ENCODE data around the gene C13orf46. TPM values are rescaled to one million over a fixed set of nuclear protein-coding genes. Genes with fewer than 3 reads are reported as not detected.
A peak's percentile ranks its signal among the peaks of the same experiment; 100 is the strongest.
"Not testable (repeated sequence)": the region's sequence is repeated elsewhere in the genome, so short reads cannot be mapped to it uniquely, and the experiment has no call there.

C13orf46 gene
- total RNA-seq: 1 to 10 TPM; 1.3 to 1.8 (median 1.6) TPM
- long read RNA-seq, donor 1: 0 reads
- long read RNA-seq, donor 2: 0 reads

DNA sequence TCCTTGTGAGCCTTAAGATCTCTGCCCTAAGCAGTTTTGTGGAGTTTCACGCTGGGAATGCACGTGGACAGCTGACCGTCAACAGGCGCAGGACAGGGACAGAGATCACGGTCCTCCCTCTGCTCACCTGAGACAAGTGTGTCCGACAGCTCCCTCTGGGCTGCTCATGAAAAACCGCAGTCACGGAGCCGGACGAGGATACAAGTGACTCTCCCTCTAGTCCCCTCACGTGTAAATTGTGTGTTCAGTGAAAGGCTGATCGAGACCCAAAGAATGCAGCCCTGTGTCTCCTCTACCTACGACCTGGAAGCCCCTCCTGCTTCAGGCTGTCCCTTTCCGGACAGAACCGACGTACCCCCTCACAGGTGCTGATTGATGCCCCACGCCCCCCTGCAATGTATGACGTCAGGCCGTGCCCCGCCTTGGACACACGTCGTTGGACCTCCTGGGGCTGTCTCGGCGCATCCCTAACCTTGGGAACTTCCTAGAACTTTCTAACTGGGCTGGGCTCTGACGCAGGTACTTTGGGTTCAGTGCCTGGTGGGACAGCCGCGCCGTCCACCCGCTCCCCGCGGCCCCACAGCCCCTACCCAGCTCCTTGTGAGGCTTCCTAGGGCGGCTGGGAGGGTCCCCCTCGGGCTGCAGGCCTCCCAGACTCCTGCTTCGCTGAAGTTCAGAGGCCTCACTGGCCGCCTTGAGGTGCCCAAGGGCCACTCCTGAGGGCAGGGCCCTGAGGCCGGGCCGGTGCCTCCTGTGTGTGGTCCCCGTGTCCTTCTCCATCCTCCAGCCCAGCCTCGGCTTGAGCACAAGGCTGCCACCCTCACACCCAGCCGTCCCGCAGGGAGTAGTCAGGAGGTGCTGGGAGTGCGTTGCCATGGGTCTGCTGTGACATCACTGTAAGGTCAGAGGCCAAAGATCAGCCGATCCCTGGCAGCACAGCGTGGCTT, at the start of gene C13orf46:
Gene C13orf46, minus strand, starts transcription at position 859 of the 947 bp plus-strand sequence. Its CDS starts 79 bp downstream, at position 780.
- H3K36me3 ChIP-seq (ENCODE audit: low read depth): no peaks in the 10 kb centered on the region
- DNase-seq: peak in 2 of 3 donors; percentile 21 to 39
- intact Hi-C loops (cut with DNase I, micrococcal nuclease): no loop called here

DNA sequence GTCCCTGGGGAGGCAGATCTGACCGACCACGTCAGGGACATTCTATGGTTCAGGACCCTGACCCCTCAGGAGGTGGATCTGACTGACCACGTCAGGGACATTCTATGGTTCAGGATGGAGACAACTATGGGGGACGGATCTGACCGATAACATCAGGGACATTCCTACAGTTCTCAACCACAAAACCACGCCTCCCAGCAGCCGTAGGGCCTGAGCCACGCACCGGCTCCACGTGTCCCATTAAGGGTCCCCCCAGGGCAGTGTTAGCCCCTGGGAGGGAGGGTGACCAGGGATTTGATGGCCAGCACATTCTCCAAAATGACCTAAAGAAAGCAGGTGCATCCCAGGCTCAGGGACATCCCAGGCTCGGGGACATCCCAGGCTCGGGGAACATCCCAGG, 49.0 kb upstream of the C13orf46 start:
- ATAC-seq: no peak

More for the DNA sequence above, at the start of gene C13orf46:
- Histone ChIP-seq H3K9me3 (no peaks in the 10 kb centered on the region), H3K4me1 (ENCODE audit: low read depth) (peaks cover 22% of the 10 kb centered on the region), H3K4me3 (no peak within 1 kb of the TSS)
- TF ChIP-seq, protein P1, sequence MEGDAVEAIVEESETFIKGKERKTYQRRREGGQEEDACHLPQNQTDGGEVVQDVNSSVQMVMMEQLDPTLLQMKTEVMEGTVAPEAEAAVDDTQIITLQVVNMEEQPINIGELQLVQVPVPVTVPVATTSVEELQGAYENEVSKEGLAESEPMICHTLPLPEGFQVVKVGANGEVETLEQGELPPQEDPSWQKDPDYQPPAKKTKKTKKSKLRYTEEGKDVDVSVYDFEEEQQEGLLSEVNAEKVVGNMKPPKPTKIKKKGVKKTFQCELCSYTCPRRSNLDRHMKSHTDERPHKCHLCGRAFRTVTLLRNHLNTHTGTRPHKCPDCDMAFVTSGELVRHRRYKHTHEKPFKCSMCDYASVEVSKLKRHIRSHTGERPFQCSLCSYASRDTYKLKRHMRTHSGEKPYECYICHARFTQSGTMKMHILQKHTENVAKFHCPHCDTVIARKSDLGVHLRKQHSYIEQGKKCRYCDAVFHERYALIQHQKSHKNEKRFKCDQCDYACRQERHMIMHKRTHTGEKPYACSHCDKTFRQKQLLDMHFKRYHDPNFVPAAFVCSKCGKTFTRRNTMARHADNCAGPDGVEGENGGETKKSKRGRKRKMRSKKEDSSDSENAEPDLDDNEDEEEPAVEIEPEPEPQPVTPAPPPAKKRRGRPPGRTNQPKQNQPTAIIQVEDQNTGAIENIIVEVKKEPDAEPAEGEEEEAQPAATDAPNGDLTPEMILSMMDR (IDR thresholded peaks at IDR 0.05): no peak
- no peak for ATAC-seq

DNA sequence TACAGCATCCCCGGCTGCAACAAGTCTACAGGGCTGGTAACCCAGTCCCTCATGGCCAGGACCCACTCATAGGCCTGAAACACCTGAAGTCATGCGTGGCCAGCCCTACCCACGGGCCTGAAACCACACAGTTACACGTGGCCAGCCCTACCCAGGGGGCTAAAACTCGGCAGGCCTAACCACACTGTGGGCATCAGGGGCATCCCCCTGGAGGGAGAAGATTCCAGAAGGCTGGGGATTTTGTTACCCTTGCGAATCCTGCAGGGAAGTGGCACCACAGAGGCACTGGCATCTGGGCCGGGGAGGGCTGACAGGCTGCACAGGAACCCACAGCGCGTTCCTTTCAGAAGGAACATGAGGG, 48.4 kb upstream of the C13orf46 start:
- intact Hi-C loops (cut with DNase I, micrococcal nuclease): no loop called here
- TF ChIP-seq, protein P1 (IDR thresholded peaks at IDR 0.05): no peak
- H3K4me1 ChIP-seq (ENCODE audit: low read depth): no peaks in the 10 kb centered on the region
- DNase-seq (no peak), ATAC-seq (no peak)
- no peaks in the 10 kb centered on the region for H3K9me3 ChIP-seq
- H3K4me3 ChIP-seq: no peak overlapping the region
- H3K36me3 ChIP-seq (ENCODE audit: low read depth): no peaks in the 10 kb centered on the region

More for the DNA sequence above, 49.0 kb upstream of the C13orf46 start:
- Histone ChIP-seq H3K9me3 (no peaks in the 10 kb centered on the region), H3K36me3 (ENCODE audit: low read depth) (no peaks in the 10 kb centered on the region), H3K4me1 (ENCODE audit: low read depth) (no peaks in the 10 kb centered on the region), H3K4me3 (no peak overlapping the region)
- TF ChIP-seq, protein P1 (IDR thresholded peaks at IDR 0.05): no peak
- no peak for DNase-seq
- intact Hi-C loops (cut with DNase I, micrococcal nuclease): no loop called here

DNA sequence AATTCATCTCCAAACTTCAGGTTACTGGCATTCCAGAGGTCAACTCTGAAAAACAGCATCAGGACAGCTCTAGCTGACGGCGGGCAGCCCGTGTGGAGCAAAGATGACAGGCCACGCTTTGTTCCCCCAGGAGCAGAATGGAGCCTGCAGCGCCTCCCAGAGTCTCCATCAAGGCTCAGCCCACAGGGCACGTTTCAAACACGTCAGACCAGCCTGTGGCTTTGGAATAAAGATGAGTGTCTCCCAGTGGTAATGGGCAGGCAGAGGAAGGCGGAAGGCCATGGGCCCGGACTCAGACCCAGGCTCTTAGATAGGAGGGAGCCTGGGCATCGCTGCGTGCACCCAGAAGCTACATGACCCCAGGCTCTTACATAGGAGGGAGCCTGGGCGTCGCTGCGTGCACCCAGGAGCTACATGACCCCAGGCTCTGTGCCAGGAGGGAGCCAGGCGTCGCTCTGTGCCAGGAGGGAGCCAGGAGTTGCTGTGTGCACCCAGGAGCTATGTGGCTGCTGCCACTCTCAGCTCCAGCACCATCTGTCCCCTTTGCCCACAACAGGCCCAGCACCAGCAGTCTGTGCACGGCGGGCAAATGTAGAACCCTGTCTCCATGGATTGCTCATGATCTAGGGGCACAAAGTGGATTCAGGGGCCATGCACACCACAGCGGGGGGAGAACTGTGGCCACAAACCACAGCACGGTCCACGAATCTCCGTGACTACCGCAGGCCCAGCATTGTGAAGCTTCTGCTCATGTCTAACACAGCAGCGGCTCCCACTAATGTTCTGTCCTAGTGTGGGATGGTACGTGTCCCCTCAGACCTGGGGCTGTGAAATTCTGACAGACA, 47.8 kb upstream of the C13orf46 start:
- no peaks in the 10 kb centered on the region for H3K9me3 ChIP-seq
- no peak overlapping the region for H3K4me3 ChIP-seq
- no peak for DNase-seq
- no peaks in the 10 kb centered on the region for H3K36me3 ChIP-seq (ENCODE audit: low read depth)
- ATAC-seq: no peak
- H3K4me1 ChIP-seq (ENCODE audit: low read depth): no peaks in the 10 kb centered on the region
- intact Hi-C loops (cut with DNase I, micrococcal nuclease): no loop called here
- TF ChIP-seq, protein P1 (IDR thresholded peaks at IDR 0.05): no peak

DNA sequence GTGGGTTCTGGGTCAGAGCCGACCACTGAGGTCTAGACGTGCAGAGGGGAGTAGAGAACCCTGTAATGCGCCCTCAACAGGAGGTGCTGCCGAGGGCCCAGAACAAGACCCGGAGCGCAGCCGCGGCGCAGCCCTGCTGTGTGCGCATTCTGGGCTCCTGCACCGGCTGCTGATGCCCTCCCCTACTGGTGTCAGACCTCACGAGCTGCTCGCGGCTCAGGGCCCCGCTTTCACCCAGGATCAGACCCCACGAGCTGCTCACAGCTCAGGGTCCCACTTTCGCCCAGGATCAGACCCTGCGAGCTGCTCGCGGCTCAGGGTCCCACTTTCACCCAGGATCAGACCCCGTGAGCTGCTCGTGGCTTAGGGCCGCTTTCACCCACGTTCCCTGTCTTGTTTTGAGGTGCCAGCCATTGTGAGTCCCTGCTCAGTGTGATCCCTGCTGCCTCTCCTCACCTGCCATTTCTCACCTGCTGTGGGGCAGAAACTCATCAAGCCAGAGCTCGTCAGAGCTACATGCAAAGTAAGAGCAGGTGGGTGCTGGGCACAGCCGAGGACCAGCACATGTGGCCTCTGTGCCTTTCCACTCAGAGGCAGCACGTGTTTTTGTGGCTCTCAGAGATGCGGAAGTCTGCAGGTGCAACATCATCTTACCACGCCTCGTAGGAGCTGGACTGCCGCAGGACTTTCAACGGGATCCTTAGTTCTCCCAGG, 47.0 kb upstream of the C13orf46 start:
- no peak for ATAC-seq
- TF ChIP-seq, protein P1 (IDR thresholded peaks at IDR 0.05): no peak
- no peak for DNase-seq
- Histone ChIP-seq H3K36me3 (ENCODE audit: low read depth) (no peaks in the 10 kb centered on the region), H3K4me1 (ENCODE audit: low read depth) (no peaks in the 10 kb centered on the region), H3K4me3 (no peak overlapping the region), H3K9me3 (no peaks in the 10 kb centered on the region)
- intact Hi-C loops (cut with DNase I, micrococcal nuclease): no loop called here

DNA sequence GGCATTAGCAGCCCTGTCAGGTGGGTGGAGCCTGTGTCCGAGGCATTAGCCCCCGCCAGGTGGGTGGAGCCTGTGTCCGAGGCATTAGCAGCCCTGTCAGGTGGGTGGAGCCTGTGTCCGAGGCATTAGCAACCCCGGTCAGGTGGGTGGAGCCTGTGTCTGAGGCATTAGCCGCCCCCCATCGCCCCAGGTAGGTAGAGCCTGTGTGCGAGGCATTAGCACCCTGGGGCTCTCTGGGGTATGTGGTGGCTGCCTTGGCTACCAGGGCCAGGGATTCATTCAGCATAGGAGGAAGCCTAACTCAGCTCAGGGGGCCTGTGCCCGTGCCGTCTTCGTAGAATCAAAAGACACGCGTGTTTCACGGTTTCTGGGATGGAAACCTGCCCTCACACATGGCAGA, 46.3 kb upstream of the C13orf46 start:
- ATAC-seq; H3K36me3 ChIP-seq (ENCODE audit: low read depth); intact Hi-C loops (cut with DNase I, micrococcal nuclease); H3K4me3 ChIP-seq; H3K4me1 ChIP-seq (ENCODE audit: low read depth); H3K9me3 ChIP-seq; DNase-seq: not testable (repeated sequence)

Measured in mucosa of descending colon (tissue), 3 donors.